Adrenal gland (tissue), 5 donors: ENCODE measurements around the gene FAM234A.

Experiments
- POLR2A ChIP-seq, 2 donors: fragments of 450-650 bp; IDR thresholded peaks; one replicate each; pipeline ENCODE4 v1.6.1; 2017; ENCODE audit warnings: antibody characterized with exemption in 2 of 2, mild to moderate bottlenecking in 2 of 2, moderate library complexity in 1 of 2
- TF ChIP-seq, protein P1 (sequence below), 6 experiments: fragments of 450-650 bp in 4 of 6; fragments of 200-600 bp in 2 of 6; sonication (generic) in 1 of 6; IDR thresholded peaks; 1 replicate in 5 of 6; 2 replicates in 1 of 6; pipeline versions ENCODE4 v1.5.1 to v1.8.0; 2016 to 2021; ENCODE audit warnings: antibody characterized with exemption in 6 of 6, mild to moderate bottlenecking in 2 of 6, moderate library complexity in 1 of 6
- donor health status: DM: no; HTN: no; CAD: no.

- TF ChIP-seq POLR2A (IDR thresholded peaks at IDR 0.05) = no peak
- TF ChIP-seq, protein P1, sequence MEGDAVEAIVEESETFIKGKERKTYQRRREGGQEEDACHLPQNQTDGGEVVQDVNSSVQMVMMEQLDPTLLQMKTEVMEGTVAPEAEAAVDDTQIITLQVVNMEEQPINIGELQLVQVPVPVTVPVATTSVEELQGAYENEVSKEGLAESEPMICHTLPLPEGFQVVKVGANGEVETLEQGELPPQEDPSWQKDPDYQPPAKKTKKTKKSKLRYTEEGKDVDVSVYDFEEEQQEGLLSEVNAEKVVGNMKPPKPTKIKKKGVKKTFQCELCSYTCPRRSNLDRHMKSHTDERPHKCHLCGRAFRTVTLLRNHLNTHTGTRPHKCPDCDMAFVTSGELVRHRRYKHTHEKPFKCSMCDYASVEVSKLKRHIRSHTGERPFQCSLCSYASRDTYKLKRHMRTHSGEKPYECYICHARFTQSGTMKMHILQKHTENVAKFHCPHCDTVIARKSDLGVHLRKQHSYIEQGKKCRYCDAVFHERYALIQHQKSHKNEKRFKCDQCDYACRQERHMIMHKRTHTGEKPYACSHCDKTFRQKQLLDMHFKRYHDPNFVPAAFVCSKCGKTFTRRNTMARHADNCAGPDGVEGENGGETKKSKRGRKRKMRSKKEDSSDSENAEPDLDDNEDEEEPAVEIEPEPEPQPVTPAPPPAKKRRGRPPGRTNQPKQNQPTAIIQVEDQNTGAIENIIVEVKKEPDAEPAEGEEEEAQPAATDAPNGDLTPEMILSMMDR (IDR thresholded peaks at IDR 0.05) = no peak
These were observed 40.5 kb downstream of the FAM234A start for GRCh38 chr16:275041-275641.
